ENCODE data around the gene MSI2.

The MSI2 gene

GRCh38 chr17:57515662-57516211, 259.4 kb downstream of the MSI2 start:
- TF ChIP-seq ZFP3 (CRISPR knock-in tag; IDR thresholded peaks at IDR 0.05): no peak
- no peak for TF ChIP-seq ARNTL (CRISPR knock-in tag; IDR thresholded peaks at IDR 0.05; ENCODE audit: borderline replicate concordance, low read depth)
- TF ChIP-seq ZFP30 (CRISPR knock-in tag; IDR thresholded peaks at IDR 0.05): no peak
- no peak for TF ChIP-seq CREB5 (CRISPR knock-in tag; IDR thresholded peaks at IDR 0.05; ENCODE audit: low read depth)
- no peak for TF ChIP-seq CSDC2 (CRISPR knock-in tag; IDR thresholded peaks at IDR 0.05)
- no peak for TF ChIP-seq PPARA (CRISPR knock-in tag; IDR thresholded peaks at IDR 0.05; ENCODE audit: borderline replicate concordance)
- no peak for TF ChIP-seq ZC3H10 (CRISPR knock-in tag; IDR thresholded peaks at IDR 0.05)
- TF ChIP-seq PATZ1 (CRISPR knock-in tag; IDR thresholded peaks at IDR 0.05; ENCODE audit: borderline replicate concordance): no peak
- no peak for TF ChIP-seq TOX (CRISPR knock-in tag; IDR thresholded peaks at IDR 0.05; ENCODE audit: borderline replicate concordance)
- no peak for TF ChIP-seq ZNF565 (CRISPR knock-in tag; conservative IDR thresholded peaks at IDR 0.05; ENCODE audit: low read depth)
- no peak for TF ChIP-seq TCF4 (CRISPR knock-in tag; IDR thresholded peaks at IDR 0.05; ENCODE audit: borderline replicate concordance)
- TF ChIP-seq, protein P1, sequence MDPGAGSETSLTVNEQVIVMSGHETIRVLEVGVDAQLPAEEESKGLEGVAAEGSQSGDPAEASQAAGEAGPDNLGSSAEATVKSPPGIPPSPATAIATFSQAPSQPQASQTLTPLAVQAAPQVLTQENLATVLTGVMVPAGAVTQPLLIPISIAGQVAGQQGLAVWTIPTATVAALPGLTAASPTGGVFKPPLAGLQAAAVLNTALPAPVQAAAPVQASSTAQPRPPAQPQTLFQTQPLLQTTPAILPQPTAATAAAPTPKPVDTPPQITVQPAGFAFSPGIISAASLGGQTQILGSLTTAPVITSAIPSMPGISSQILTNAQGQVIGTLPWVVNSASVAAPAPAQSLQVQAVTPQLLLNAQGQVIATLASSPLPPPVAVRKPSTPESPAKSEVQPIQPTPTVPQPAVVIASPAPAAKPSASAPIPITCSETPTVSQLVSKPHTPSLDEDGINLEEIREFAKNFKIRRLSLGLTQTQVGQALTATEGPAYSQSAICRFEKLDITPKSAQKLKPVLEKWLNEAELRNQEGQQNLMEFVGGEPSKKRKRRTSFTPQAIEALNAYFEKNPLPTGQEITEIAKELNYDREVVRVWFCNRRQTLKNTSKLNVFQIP (CRISPR knock-in tag; IDR thresholded peaks at IDR 0.05; ENCODE audit: borderline replicate concordance, low read depth): no peak
- no peak for TF ChIP-seq OSR1 (CRISPR knock-in tag; IDR thresholded peaks at IDR 0.05)
- no peak for TF ChIP-seq SNAI2 (CRISPR knock-in tag; IDR thresholded peaks at IDR 0.05)
- TF ChIP-seq RARB (CRISPR knock-in tag; IDR thresholded peaks at IDR 0.05): no peak
- TF ChIP-seq ESRRG (CRISPR knock-in tag; IDR thresholded peaks at IDR 0.05): no peak
- TF ChIP-seq, protein P2, sequence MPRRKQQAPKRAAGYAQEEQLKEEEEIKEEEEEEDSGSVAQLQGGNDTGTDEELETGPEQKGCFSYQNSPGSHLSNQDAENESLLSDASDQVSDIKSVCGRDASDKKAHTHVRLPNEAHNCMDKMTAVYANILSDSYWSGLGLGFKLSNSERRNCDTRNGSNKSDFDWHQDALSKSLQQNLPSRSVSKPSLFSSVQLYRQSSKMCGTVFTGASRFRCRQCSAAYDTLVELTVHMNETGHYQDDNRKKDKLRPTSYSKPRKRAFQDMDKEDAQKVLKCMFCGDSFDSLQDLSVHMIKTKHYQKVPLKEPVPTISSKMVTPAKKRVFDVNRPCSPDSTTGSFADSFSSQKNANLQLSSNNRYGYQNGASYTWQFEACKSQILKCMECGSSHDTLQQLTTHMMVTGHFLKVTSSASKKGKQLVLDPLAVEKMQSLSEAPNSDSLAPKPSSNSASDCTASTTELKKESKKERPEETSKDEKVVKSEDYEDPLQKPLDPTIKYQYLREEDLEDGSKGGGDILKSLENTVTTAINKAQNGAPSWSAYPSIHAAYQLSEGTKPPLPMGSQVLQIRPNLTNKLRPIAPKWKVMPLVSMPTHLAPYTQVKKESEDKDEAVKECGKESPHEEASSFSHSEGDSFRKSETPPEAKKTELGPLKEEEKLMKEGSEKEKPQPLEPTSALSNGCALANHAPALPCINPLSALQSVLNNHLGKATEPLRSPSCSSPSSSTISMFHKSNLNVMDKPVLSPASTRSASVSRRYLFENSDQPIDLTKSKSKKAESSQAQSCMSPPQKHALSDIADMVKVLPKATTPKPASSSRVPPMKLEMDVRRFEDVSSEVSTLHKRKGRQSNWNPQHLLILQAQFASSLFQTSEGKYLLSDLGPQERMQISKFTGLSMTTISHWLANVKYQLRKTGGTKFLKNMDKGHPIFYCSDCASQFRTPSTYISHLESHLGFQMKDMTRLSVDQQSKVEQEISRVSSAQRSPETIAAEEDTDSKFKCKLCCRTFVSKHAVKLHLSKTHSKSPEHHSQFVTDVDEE (CRISPR knock-in tag; IDR thresholded peaks at IDR 0.05): no peak
- TF ChIP-seq GLIS3 (CRISPR knock-in tag; IDR thresholded peaks at IDR 0.05): no peak
- no peak for TF ChIP-seq ZNF8 (CRISPR knock-in tag; IDR thresholded peaks at IDR 0.05)
- peak; percentile 35; the same call in 1 of the 3 replicates for ATAC-seq

- no peak for TF ChIP-seq CSRNP3 (CRISPR knock-in tag; IDR thresholded peaks at IDR 0.05)
- no peak for TF ChIP-seq CREB5 (CRISPR knock-in tag; IDR thresholded peaks at IDR 0.05; ENCODE audit: low read depth)
- TF ChIP-seq SNAI2 (CRISPR knock-in tag; IDR thresholded peaks at IDR 0.05): no peak
- no peak for TF ChIP-seq ESRRG (CRISPR knock-in tag; IDR thresholded peaks at IDR 0.05)
- TF ChIP-seq ISL1 (CRISPR knock-in tag; IDR thresholded peaks at IDR 0.05): no peak
- no peak for TF ChIP-seq RARB (CRISPR knock-in tag; IDR thresholded peaks at IDR 0.05)
- TF ChIP-seq, protein P1 (CRISPR knock-in tag; IDR thresholded peaks at IDR 0.05; ENCODE audit: borderline replicate concordance, low read depth): no peak
- no peak for TF ChIP-seq GLIS3 (CRISPR knock-in tag; IDR thresholded peaks at IDR 0.05)
- TF ChIP-seq PPARA (CRISPR knock-in tag; IDR thresholded peaks at IDR 0.05; ENCODE audit: borderline replicate concordance): no peak
- TF ChIP-seq ZNF70 (CRISPR knock-in tag; IDR thresholded peaks at IDR 0.05): no peak
- ATAC-seq: no peak
These were observed 260.2 kb downstream of the MSI2 start for GRCh38 chr17:57516290-57517230.
